ENCODE results near the gene MTCL1. TPM values are rescaled to one million over a fixed set of nuclear protein-coding genes. Genes with fewer than 3 reads are reported as not detected.
"Not testable (repeated sequence)": the region's sequence is repeated elsewhere in the genome, so short reads cannot be mapped to it uniquely, and the experiment has no call there.

The MTCL1 gene
- total and polyA plus RNA-seq, 8 donors: 7.1 to 16.0 (median 11.9) TPM

- ATAC-seq: no peak
- intact Hi-C loops (cut with DNase I): no loop called here
- H3K4me3 ChIP-seq: no peak overlapping the region
- no peaks in the 10 kb centered on the region for H3K9me3 ChIP-seq
- H3K4me1 ChIP-seq: no peaks in the 10 kb centered on the region
- no peak for TF ChIP-seq CTCF (IDR thresholded peaks at IDR 0.05)
- no peak overlapping the region for H3K27ac ChIP-seq
- H3K27me3 ChIP-seq: no peaks in the 10 kb centered on the region
- DNase-seq: peak in 1 of 4 donors; percentile 36
- no peaks in the 10 kb centered on the region for H3K36me3 ChIP-seq
These were observed 49.9 kb downstream of the MTCL1 start for GRCh38 chr18:8754995-8755960.

GRCh38 chr18:8756571-8756970 is 51.2 kb downstream of the MTCL1 start:
- H3K9me3 ChIP-seq: no peaks in the 10 kb centered on the region
- DNase-seq: no peak

GRCh38 chr18:8757396-8757997 is 52.1 kb downstream of the MTCL1 start:
- Histone ChIP-seq H3K4me3 (no peak overlapping the region), H3K27ac (no peak overlapping the region), H3K27me3 (no peaks in the 10 kb centered on the region), H3K4me1 (no peaks in the 10 kb centered on the region), H3K9me3 (no peaks in the 10 kb centered on the region), H3K36me3 (no peaks in the 10 kb centered on the region)
- DNase-seq (no peak), ATAC-seq (no peak)
- TF ChIP-seq CTCF (IDR thresholded peaks at IDR 0.05): no peak
- intact Hi-C loops (cut with DNase I): no loop called here

More at GRCh38 chr18:8756571-8756970, 51.2 kb downstream of the MTCL1 start:
- H3K27ac ChIP-seq: no peak overlapping the region
- H3K4me3 ChIP-seq: no peak overlapping the region
- ATAC-seq: no peak
- TF ChIP-seq CTCF (IDR thresholded peaks at IDR 0.05): no peak
- H3K27me3 ChIP-seq: no peaks in the 10 kb centered on the region
- no peaks in the 10 kb centered on the region for H3K36me3 ChIP-seq
- intact Hi-C loops (cut with DNase I): no loop called here
- no peaks in the 10 kb centered on the region for H3K4me1 ChIP-seq

GRCh38 chr18:8758466-8758865 is 53.1 kb downstream of the MTCL1 start:
- no peaks in the 10 kb centered on the region for H3K27me3 ChIP-seq
- no peaks in the 10 kb centered on the region for H3K9me3 ChIP-seq
- no peak overlapping the region for H3K27ac ChIP-seq
- H3K4me3 ChIP-seq: no peak overlapping the region
- no peak for TF ChIP-seq CTCF (IDR thresholded peaks at IDR 0.05)
- intact Hi-C loops (cut with DNase I): no loop called here
- no peaks in the 10 kb centered on the region for H3K4me1 ChIP-seq
- DNase-seq (no peak), ATAC-seq (no peak)
- no peaks in the 10 kb centered on the region for H3K36me3 ChIP-seq

- Histone ChIP-seq H3K4me3 (no peak overlapping the region), H3K36me3 (no peaks in the 10 kb centered on the region), H3K4me1 (no peaks in the 10 kb centered on the region), H3K9me3 (no peaks in the 10 kb centered on the region), H3K27me3 (no peaks in the 10 kb centered on the region), H3K27ac (no peak overlapping the region)
- intact Hi-C loops (cut with DNase I): no loop called here
- no peak for ATAC-seq
- no peak for TF ChIP-seq CTCF (IDR thresholded peaks at IDR 0.05)
- no peak for DNase-seq
These were observed 55.6 kb downstream of the MTCL1 start for GRCh38 chr18:8760984-8761383.

GRCh38 chr18:8761535-8761934 is 56.2 kb downstream of the MTCL1 start:
- H3K27ac ChIP-seq; H3K36me3 ChIP-seq; H3K9me3 ChIP-seq; ATAC-seq; H3K4me3 ChIP-seq; intact Hi-C loops (cut with DNase I); H3K4me1 ChIP-seq; DNase-seq; H3K27me3 ChIP-seq: not testable (repeated sequence)

Measured in left lung (tissue), 10 donors.